ENCODE data around the gene UGT1A8. TPM values are rescaled to one million over a fixed set of nuclear protein-coding genes. Genes with fewer than 3 reads are reported as not detected.

UGT1A8 gene
- total and polyA plus RNA-seq, 11 donors, result not detected

DNA sequence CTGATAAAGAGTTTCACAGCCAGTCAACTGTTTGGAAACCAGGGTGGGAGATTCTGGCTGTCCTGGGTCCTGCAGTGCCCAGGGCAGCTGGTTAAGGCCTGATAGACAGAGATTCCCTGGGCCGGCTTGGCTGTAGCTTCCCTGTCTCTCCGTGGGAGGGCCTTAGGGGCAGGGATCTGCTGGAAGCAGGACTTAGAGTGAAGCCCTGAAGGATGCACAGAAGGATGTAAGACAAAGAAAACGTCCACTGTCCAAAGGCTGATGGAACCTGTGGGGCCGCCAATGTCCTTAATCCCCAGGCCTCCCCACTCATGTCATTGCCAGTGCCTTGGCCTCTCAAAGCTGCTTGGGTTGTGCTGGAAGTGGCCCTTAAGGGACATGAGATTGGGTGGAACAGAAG is 193.7 kb downstream of the UGT1A8 start:
- no peak for ATAC-seq
- Histone ChIP-seq H3K4me1 (no peaks in the 10 kb centered on the region), H3K36me3 (no peaks in the 10 kb centered on the region), H3K9me3 (peaks cover 0 to 4% (median 0%) of the 10 kb centered on the region in 12 donors), H3K27ac (no peak overlapping the region), H3K27me3 (peaks cover 0 to 12% (median 0%) of the 10 kb centered on the region in 9 donors), H3K4me3 (no peak overlapping the region)
- TF ChIP-seq POLR2A (IDR thresholded peaks at IDR 0.05), result no peak
- TF ChIP-seq, protein P1, sequence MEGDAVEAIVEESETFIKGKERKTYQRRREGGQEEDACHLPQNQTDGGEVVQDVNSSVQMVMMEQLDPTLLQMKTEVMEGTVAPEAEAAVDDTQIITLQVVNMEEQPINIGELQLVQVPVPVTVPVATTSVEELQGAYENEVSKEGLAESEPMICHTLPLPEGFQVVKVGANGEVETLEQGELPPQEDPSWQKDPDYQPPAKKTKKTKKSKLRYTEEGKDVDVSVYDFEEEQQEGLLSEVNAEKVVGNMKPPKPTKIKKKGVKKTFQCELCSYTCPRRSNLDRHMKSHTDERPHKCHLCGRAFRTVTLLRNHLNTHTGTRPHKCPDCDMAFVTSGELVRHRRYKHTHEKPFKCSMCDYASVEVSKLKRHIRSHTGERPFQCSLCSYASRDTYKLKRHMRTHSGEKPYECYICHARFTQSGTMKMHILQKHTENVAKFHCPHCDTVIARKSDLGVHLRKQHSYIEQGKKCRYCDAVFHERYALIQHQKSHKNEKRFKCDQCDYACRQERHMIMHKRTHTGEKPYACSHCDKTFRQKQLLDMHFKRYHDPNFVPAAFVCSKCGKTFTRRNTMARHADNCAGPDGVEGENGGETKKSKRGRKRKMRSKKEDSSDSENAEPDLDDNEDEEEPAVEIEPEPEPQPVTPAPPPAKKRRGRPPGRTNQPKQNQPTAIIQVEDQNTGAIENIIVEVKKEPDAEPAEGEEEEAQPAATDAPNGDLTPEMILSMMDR (IDR thresholded peaks at IDR 0.05), result no peak
- 66 to 69% (median 67%) methylated on average over 4 of the region's 4 CpGs for WGBS, 4 donors
- intact Hi-C loops (cut with DNase I), result no loop called here
- peak in 1 of 5 donors; percentile 5 for DNase-seq

DNA sequence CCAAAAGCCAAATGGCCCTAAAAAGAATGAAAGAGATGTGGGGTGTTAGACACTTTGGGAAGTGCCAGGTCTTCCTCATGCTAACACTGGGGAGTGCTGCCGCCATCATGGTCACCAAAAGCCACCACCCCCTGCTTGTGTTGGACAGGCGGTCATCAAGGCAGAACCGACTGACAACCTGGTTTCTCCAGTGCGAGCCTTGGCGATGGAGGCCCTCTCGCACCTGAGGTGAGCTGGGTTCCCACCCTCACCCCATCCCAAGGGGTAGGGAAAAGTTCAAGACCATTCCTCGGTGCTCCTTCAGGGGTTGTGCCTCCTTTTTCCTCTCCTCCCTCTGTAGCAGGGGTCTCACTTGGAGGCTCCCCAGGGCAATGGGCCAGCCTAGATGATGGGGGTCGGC is 194.3 kb downstream of the UGT1A8 start:
- ATAC-seq, result no peak

DNA sequence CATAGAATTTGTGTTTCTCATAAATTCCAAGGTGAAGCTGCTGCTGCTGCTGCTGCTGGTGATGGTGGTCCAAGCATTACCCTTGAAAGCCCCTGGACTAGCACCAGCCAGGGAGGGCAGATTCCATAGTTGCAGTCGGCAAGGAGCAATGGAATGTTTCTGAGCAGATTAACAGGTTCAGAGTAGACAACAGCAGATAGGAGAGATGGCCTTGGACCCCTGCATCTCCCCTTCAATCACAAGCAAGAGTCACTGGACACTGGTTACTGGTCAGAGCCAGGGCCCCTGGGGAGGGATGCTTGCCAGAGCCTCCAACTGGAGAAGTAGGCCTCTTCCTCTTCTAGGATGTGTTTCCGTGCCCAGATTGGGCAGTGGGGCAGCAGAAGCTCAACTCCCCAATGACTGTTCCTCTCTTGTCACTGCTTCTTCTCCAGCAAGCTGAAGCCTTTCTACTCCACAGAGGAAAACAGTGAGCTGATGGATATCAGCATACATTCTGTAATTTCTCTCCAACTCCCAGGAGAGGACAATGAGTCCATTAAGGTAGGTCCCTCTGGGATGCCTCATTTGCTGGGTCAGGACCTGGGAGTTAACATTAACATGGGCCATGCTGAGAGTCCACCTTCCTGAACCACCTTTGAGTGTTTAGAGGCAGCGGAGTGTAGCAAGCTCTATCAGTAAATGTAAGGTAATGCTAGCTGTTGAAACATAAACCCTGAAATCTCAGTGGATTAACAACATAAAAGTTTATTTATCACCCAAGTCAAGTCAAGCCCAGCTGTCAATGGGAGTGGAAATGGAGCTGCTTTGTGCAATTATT is 196.0 kb downstream of the UGT1A8 start:
- no peak for TF ChIP-seq POLR2A (IDR thresholded peaks at IDR 0.05)
- TF ChIP-seq, protein P1 (IDR thresholded peaks at IDR 0.05), result no peak
- H3K4me3 ChIP-seq, result no peak overlapping the region
- peaks cover 0 to 11% (median 0%) of the 10 kb centered on the region in 9 donors for H3K27me3 ChIP-seq
- no peak for DNase-seq
- H3K27ac ChIP-seq, result no peak overlapping the region
- no peak for ATAC-seq
- peaks cover 0 to 8% (median 0%) of the 10 kb centered on the region in 12 donors for H3K9me3 ChIP-seq
- intact Hi-C loops (cut with DNase I), result no loop called here
- no peaks in the 10 kb centered on the region for H3K36me3 ChIP-seq
- H3K4me1 ChIP-seq, result no peaks in the 10 kb centered on the region
- WGBS, 4 donors, result 57 to 66% (median 61%) methylated on average over 3 of the region's 3 CpGs

More for the DNA sequence above, 194.3 kb downstream of the UGT1A8 start:
- DNase-seq, result peak in 1 of 5 donors; percentile 2
- Histone ChIP-seq H3K36me3 (no peaks in the 10 kb centered on the region), H3K4me1 (no peaks in the 10 kb centered on the region), H3K27ac (no peak overlapping the region), H3K9me3 (peaks cover 0 to 8% (median 0%) of the 10 kb centered on the region in 12 donors), H3K4me3 (no peak overlapping the region), H3K27me3 (peaks cover 0 to 12% (median 0%) of the 10 kb centered on the region in 9 donors)
- WGBS, 4 donors, result 79 to 91% (median 86%) methylated on average over 7 to 8 of the region's 8 CpGs
- TF ChIP-seq, protein P1 (IDR thresholded peaks at IDR 0.05), result no peak
- no peak for TF ChIP-seq POLR2A (IDR thresholded peaks at IDR 0.05)
- intact Hi-C loops (cut with DNase I), result no loop called here

DNA sequence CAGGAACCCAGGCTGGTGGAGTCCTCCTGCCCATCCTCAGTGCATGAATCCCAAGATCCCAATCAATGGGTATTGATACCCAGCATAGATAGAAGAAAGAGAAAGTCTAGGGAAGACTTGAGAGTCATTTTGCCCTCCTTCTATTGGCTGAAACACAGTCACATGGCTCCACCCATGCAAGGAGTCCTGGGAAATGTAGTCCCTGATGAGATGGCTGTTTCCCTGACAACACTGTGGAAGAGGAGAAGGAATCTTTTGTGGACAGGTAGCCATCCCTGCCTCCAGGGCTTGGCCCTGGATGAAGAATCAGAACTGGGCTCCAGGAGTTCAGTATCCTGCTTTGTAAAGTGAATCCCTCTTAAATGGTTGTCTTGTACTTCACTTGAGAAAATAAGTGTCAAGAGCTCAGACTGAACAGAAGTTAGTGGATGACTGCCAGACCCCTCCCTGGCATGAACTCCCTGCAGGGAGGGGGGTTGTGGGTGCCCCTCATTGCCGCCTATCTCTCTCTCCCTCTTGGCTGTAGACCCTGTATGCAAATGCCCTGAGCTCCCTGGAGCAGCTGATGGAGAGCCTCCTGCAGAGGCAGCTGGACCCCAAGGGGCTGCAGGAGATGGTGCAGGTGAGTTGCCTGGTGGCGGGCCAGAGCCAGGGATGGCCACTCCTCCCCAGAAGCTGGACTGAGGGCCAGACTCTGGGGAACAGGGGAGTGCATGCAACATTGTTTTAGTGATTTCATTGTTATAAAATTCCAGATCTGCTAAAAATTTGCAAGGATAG is 196.8 kb downstream of the UGT1A8 start:
- DNase-seq (no peak), ATAC-seq (no peak)
- no peaks in the 10 kb centered on the region for H3K36me3 ChIP-seq
- H3K27me3 ChIP-seq, result peaks cover 0 to 6% (median 0%) of the 10 kb centered on the region in 9 donors
- H3K27ac ChIP-seq, result no peak overlapping the region
- WGBS, 4 donors, result 56 to 77% (median 65%) methylated on average over 1 to 2 of the region's 2 CpGs
- H3K4me3 ChIP-seq, result no peak overlapping the region
- H3K9me3 ChIP-seq, result peaks cover 0 to 8% (median 0%) of the 10 kb centered on the region in 12 donors
- intact Hi-C loops (cut with DNase I), result no loop called here
- TF ChIP-seq POLR2A (IDR thresholded peaks at IDR 0.05), result no peak
- TF ChIP-seq, protein P1 (IDR thresholded peaks at IDR 0.05), result no peak
- H3K4me1 ChIP-seq, result no peaks in the 10 kb centered on the region

Data from heart left ventricle (tissue), 16 donors.